ENCODE results near the gene ZNF576. TPM values are rescaled to one million over a fixed set of nuclear protein-coding genes. Genes with fewer than 3 reads are reported as not detected.

ZNF576 gene
- total and polyA plus RNA-seq, 2 of the 13 experiments (the other 11 are each of a cell fraction or from before 2014, with no cell fraction given): 7.2 to 9.6 TPM

DNA sequence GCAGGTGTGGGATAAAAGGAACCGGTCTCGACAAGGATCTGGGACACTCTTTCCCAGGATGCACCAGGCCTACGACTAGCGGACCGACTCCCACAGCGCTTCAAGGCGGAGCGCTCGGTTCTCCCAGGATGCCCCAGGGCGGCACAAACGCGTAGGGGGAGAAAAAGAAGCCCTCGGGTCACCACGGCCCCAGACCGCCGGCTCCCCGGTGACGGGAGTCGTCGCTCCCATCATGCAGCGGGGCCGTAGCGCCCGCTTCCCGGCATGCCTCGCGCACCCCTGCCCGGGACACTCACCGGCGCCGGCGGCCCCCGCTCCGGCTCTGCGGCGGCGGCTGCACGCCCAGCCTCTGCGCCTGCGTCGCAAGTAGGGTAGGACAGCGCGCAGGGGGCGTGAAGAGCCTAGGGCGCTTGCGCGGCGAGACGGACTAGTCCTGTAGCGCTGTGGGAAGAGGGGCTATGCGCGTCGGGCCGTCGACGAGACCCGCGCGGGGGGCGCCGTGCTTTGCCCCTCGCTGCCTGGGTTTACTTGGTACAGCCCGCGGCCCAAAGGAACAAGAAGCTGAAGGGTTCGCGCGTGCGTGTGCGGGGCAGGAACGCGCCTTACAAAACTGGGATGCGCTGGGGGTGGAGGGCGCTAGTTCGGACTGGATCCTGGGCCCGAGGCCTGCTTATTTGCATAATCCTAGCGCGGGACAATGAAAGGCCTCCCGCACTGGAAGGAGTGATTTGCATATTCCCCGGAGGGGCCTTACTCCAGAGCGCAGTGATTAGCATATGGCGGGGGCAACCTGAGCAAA is 23.1 kb downstream of the ZNF576 start, which contains the start of gene ZNF428 (continued):
- TF ChIP-seq IRF9 (CRISPR knock-in tag; IDR thresholded peaks at IDR 0.05; ENCODE audit: borderline replicate concordance) (no peak; the same call in 1 of the 2 replicates), KMT2A (CRISPR knock-in tag; IDR thresholded peaks at IDR 0.05) (no peak), ZNF251 (CRISPR knock-in tag; IDR thresholded peaks at IDR 0.05) (no peak), ZNF224 (CRISPR knock-in tag; IDR thresholded peaks at IDR 0.05) (peak; percentile 74), ADNP (CRISPR knock-in tag; IDR thresholded peaks at IDR 0.05) (no peak), ATF1 (CRISPR knock-in tag; IDR thresholded peaks at IDR 0.05) (no peak), ZNF282 (IDR thresholded peaks at IDR 0.05; ENCODE audit: partially characterized antibody) (no peak), ZNF343 (CRISPR knock-in tag; IDR thresholded peaks at IDR 0.05) (peak; percentile 53; the same call in 1 of the 2 replicates), ZNF772 (CRISPR knock-in tag; IDR thresholded peaks at IDR 0.05) (peak; percentile 59), ZNF879 (CRISPR knock-in tag; IDR thresholded peaks at IDR 0.05) (no peak), HNRNPUL1 (IDR thresholded peaks at IDR 0.05; ENCODE audit: low read depth, low read length) (no peak), TBX2 (CRISPR knock-in tag; IDR thresholded peaks at IDR 0.05; ENCODE audit: borderline replicate concordance) (peak; percentile 90), CHCHD3 (CRISPR knock-in tag; IDR thresholded peaks at IDR 0.05) (0 out of 2 replicates have a peak, but pooled peaks have one; percentile 19), IRX3 (CRISPR knock-in tag; IDR thresholded peaks at IDR 0.05; ENCODE audit: borderline replicate concordance, low read depth) (0 out of 2 replicates have a peak, but pooled peaks have one; percentile 51), HDAC2 (CRISPR knock-in tag; IDR thresholded peaks at IDR 0.05) (no peak; the same call in 1 of the 2 replicates), ELF4 (CRISPR knock-in tag; IDR thresholded peaks at IDR 0.05; ENCODE audit: borderline replicate concordance) (no peak), THAP11 (CRISPR knock-in tag; IDR thresholded peaks at IDR 0.05) (peak; percentile 86), JUNB (CRISPR knock-in tag; IDR thresholded peaks at IDR 0.05; ENCODE audit: borderline replicate concordance) (no peak), STAT6 (CRISPR knock-in tag; IDR thresholded peaks at IDR 0.05; ENCODE audit: borderline replicate concordance) (peak; percentile 36; the same call in 1 of the 2 replicates), HNRNPH1 (optimal IDR thresholded peaks at IDR 0.05; ENCODE audit: low read depth, low read length) (no peak), ZNF75D (CRISPR knock-in tag; IDR thresholded peaks at IDR 0.05; ENCODE audit: borderline replicate concordance) (no peak)
- TF ChIP-seq, protein P1, sequence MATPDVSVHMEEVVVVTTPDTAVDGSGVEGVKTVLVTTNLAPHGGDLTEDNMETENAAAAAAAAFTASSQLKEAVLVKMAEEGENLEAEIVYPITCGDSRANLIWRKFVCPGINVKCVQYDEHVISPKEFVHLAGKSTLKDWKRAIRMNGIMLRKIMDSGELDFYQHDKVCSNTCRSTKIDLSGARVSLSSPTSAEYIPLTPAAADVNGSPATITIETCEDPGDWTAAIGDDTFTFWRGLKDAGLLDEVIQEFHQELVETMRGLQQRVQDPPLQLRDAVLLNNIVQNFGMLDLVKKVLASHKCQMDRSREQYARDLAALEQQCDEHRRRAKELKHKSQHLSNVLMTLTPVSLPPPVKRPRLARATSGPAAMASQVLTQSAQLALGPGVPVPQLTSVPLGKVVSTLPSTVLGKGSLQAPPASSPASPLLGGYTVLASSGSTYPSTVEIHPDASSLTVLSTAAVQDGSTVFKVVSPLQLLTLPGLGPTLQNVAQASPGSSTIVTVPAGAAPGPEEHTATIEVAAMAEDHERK (CRISPR knock-in tag; IDR thresholded peaks at IDR 0.05; ENCODE audit: low read depth): 0 out of 2 replicates have a peak, but pooled peaks have one; percentile 29
